ENCODE results near the gene DHRS4. TPM values are rescaled to one million over a fixed set of nuclear protein-coding genes. Genes with fewer than 3 reads are reported as not detected.

DHRS4 gene
- total and polyA plus RNA-seq, 9 of the 15 experiments (the other 6 are each of a cell fraction or from before 2014, with no cell fraction given), result 0.51 to 35.9 (median 10.1) TPM

GRCh38 chr14:23932639-23933038 is 20.9 kb upstream of the DHRS4 start (continued):
- TF ChIP-seq, protein P1, sequence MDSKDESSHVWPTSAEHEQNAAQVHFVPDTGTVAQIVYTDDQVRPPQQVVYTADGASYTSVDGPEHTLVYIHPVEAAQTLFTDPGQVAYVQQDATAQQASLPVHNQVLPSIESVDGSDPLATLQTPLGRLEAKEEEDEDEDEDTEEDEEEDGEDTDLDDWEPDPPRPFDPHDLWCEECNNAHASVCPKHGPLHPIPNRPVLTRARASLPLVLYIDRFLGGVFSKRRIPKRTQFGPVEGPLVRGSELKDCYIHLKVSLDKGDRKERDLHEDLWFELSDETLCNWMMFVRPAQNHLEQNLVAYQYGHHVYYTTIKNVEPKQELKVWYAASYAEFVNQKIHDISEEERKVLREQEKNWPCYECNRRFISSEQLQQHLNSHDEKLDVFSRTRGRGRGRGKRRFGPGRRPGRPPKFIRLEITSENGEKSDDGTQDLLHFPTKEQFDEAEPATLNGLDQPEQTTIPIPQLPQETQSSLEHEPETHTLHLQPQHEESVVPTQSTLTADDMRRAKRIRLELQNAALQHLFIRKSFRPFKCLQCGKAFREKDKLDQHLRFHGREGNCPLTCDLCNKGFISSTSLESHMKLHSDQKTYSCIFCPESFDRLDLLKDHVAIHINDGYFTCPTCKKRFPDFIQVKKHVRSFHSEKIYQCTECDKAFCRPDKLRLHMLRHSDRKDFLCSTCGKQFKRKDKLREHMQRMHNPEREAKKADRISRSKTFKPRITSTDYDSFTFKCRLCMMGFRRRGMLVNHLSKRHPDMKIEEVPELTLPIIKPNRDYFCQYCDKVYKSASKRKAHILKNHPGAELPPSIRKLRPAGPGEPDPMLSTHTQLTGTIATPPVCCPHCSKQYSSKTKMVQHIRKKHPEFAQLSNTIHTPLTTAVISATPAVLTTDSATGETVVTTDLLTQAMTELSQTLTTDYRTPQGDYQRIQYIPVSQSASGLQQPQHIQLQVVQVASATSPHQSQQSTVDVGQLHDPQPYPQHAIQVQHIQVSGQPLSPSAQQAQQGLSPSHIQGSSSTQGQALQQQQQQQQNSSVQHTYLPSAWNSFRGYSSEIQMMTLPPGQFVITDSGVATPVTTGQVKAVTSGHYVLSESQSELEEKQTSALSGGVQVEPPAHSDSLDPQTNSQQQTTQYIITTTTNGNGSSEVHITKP (IDR thresholded peaks at IDR 0.05; ENCODE audit: partially characterized antibody), result no peak
- no peak for TF ChIP-seq SLC30A9 (CRISPR knock-in tag; IDR thresholded peaks at IDR 0.05)
- TF ChIP-seq, protein P2, sequence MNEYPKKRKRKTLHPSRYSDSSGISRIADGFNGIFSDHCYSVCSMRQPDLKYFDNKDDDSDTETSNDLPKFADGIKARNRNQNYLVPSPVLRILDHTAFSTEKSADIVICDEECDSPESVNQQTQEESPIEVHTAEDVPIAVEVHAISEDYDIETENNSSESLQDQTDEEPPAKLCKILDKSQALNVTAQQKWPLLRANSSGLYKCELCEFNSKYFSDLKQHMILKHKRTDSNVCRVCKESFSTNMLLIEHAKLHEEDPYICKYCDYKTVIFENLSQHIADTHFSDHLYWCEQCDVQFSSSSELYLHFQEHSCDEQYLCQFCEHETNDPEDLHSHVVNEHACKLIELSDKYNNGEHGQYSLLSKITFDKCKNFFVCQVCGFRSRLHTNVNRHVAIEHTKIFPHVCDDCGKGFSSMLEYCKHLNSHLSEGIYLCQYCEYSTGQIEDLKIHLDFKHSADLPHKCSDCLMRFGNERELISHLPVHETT (CRISPR knock-in tag; conservative IDR thresholded peaks at IDR 0.05 in 1 of 2, IDR thresholded peaks at IDR 0.05 in 1 of 2), result no peak
- TF ChIP-seq ZNF197 (CRISPR knock-in tag; IDR thresholded peaks at IDR 0.05; ENCODE audit: low read depth), result no peak
- no peak for TF ChIP-seq DIDO1 (tag; IDR thresholded peaks at IDR 0.05; ENCODE audit: low read depth)
- TF ChIP-seq PHTF2 (CRISPR knock-in tag; IDR thresholded peaks at IDR 0.05), result no peak
- no peak for TF ChIP-seq NCOA1 (IDR thresholded peaks at IDR 0.05; ENCODE audit: low read depth)
- no peak for TF ChIP-seq RBM17 (IDR thresholded peaks at IDR 0.05; ENCODE audit: borderline replicate concordance, low read depth, low read length)
- TF ChIP-seq NFE2 (IDR thresholded peaks at IDR 0.05; ENCODE audit: low read depth), result no peak
- no peak for TF ChIP-seq ZNF212 (CRISPR knock-in tag; IDR thresholded peaks at IDR 0.05)
- TF ChIP-seq ID3 (CRISPR knock-in tag; IDR thresholded peaks at IDR 0.05), result no peak
- TF ChIP-seq ID3 (tag; IDR thresholded peaks at IDR 0.05), result no peak
- TF ChIP-seq ZNF146 (CRISPR knock-in tag; IDR thresholded peaks at IDR 0.05; ENCODE audit: unreplicated experiment), result no peak
- TF ChIP-seq TBL1XR1 (IDR thresholded peaks at IDR 0.05; ENCODE audit: low read length in 2 of 2), result no peak
- no peak for TF ChIP-seq CBFB (CRISPR knock-in tag; IDR thresholded peaks at IDR 0.05)
- TF ChIP-seq SAFB2 (IDR thresholded peaks at IDR 0.05; ENCODE audit: borderline replicate concordance, low read depth, low read length, severe bottlenecking), result no peak
- TF ChIP-seq ILK (tag; IDR thresholded peaks at IDR 0.05; ENCODE audit: borderline replicate concordance, low read depth), result no peak
- no peak for TF ChIP-seq ZMIZ1 (IDR thresholded peaks at IDR 0.05; ENCODE audit: low read depth in 2 of 2, low read length in 2 of 2)
